Skeletal muscle tissue (tissue), 4 donors: ENCODE data around the gene CDC42EP5. TPM values are rescaled to one million over a fixed set of nuclear protein-coding genes. Genes with fewer than 3 reads are reported as not detected.
A peak's percentile ranks its signal among the peaks of the same experiment; 100 is the strongest.

Experiments used
- H3K27ac ChIP-seq: one replicate; pipeline ENCODE4 v1.7.0; 2013; ENCODE audit warnings: mild to moderate bottlenecking, low read depth, low read length, inconsistent platforms
- H3K27me3 ChIP-seq, 3 donors: one replicate each; pipeline ENCODE4 v1.7.0; 2013; ENCODE audit warnings: low read length in 3 of 3; ENCODE audit not compliant: control insufficient read depth in 3 of 3, insufficient read depth in 3 of 3
- H3K36me3 ChIP-seq, 3 donors: one replicate each; pipeline ENCODE4 v1.7.0; 2013; ENCODE audit warnings: low read length in 3 of 3; ENCODE audit not compliant: control insufficient read depth in 3 of 3, insufficient read depth in 3 of 3
- H3K4me1 ChIP-seq, 3 donors: one replicate each; pipeline ENCODE4 v1.7.0; 2013; ENCODE audit warnings: low read length in 3 of 3, mild to moderate bottlenecking in 3 of 3; ENCODE audit not compliant: control insufficient read depth in 3 of 3, insufficient read depth in 3 of 3
- H3K4me3 ChIP-seq, 3 donors: one replicate each; pipeline ENCODE4 v1.7.0; 2013; ENCODE audit warnings: low read length in 3 of 3
- H3K9ac ChIP-seq, 3 donors: one replicate each; pipeline ENCODE4 v1.7.0; 2013; ENCODE audit warnings: low read length in 3 of 3, mild to moderate bottlenecking in 3 of 3, moderate library complexity in 2 of 3, low read depth in 1 of 3
- H3K9me3 ChIP-seq, 3 donors: one replicate each; pipeline ENCODE4 v1.7.0; 2013; ENCODE audit warnings: low read length in 3 of 3; ENCODE audit not compliant: control insufficient read depth in 3 of 3
- total RNA-seq: library from RNA; depleted of rRNA; stranded (reverse); fragments of >200 nt; gene quantifications from one replicate; pipeline ENCODE4 v1.2.3, GENCODE V29; 2014
- donor health status: Osteomylitis.

CDC42EP5 gene
- total RNA-seq, 1 donor from 2014 or later = 31.8 TPM

GRCh38 chr19:54420383-54421168, 52.5 kb downstream of the CDC42EP5 start:
- Histone ChIP-seq H3K27me3 (peaks cover 62 to 68% (median 68%) of the 10 kb centered on the region in 3 donors), H3K4me3 (peak overlapping the region in 1 of 3 donors; percentile 23), H3K9ac (no peak overlapping the region), H3K4me1 (no peaks in the 10 kb centered on the region), H3K36me3 (no peaks in the 10 kb centered on the region), H3K27ac (no peak overlapping the region), H3K9me3 (peaks cover 0 to 2% (median 0%) of the 10 kb centered on the region in 3 donors)

GRCh38 chr19:54420068-54420382, 53.1 kb downstream of the CDC42EP5 start:
- Histone ChIP-seq H3K9ac (no peak overlapping the region), H3K36me3 (no peaks in the 10 kb centered on the region), H3K9me3 (peaks cover 0 to 2% (median 0%) of the 10 kb centered on the region in 3 donors), H3K27me3 (peaks cover 63 to 71% (median 70%) of the 10 kb centered on the region in 3 donors), H3K27ac (no peak overlapping the region), H3K4me1 (no peaks in the 10 kb centered on the region), H3K4me3 (no peak overlapping the region)

- Histone ChIP-seq H3K36me3 (no peaks in the 10 kb centered on the region), H3K4me1 (no peaks in the 10 kb centered on the region), H3K4me3 (no peak overlapping the region), H3K9ac (no peak overlapping the region), H3K27me3 (peaks cover 67 to 76% (median 74%) of the 10 kb centered on the region in 3 donors), H3K27ac (no peak overlapping the region), H3K9me3 (peaks cover 0 to 2% (median 2%) of the 10 kb centered on the region in 3 donors)
Measured at GRCh38 chr19:54418930-54419800, 53.9 kb downstream of the CDC42EP5 start.

GRCh38 chr19:54418030-54418929, 54.8 kb downstream of the CDC42EP5 start:
- H3K4me1 ChIP-seq = no peaks in the 10 kb centered on the region
- peaks cover 0 to 3% (median 2%) of the 10 kb centered on the region in 3 donors for H3K9me3 ChIP-seq
- no peak overlapping the region for H3K4me3 ChIP-seq
- no peak overlapping the region for H3K9ac ChIP-seq
- H3K27me3 ChIP-seq = peaks cover 70 to 81% (median 70%) of the 10 kb centered on the region in 3 donors
- no peaks in the 10 kb centered on the region for H3K36me3 ChIP-seq
- no peak overlapping the region for H3K27ac ChIP-seq

GRCh38 chr19:54416695-54417491, 56.2 kb downstream of the CDC42EP5 start:
- Histone ChIP-seq H3K4me3 (no peak overlapping the region), H3K9ac (no peak overlapping the region), H3K36me3 (no peaks in the 10 kb centered on the region), H3K9me3 (peaks cover 0 to 3% (median 2%) of the 10 kb centered on the region in 3 donors), H3K27me3 (peaks cover 65 to 80% (median 71%) of the 10 kb centered on the region in 3 donors), H3K4me1 (no peaks in the 10 kb centered on the region), H3K27ac (no peak overlapping the region)

- H3K4me3 ChIP-seq = no peak overlapping the region
- no peaks in the 10 kb centered on the region for H3K36me3 ChIP-seq
- peaks cover 58 to 72% (median 66%) of the 10 kb centered on the region in 3 donors for H3K27me3 ChIP-seq
- H3K9ac ChIP-seq = no peak overlapping the region
- H3K9me3 ChIP-seq = peaks cover 0 to 3% (median 2%) of the 10 kb centered on the region in 3 donors
- no peak overlapping the region for H3K27ac ChIP-seq
- H3K4me1 ChIP-seq = no peaks in the 10 kb centered on the region
Measured at GRCh38 chr19:54415901-54416673, 57.0 kb downstream of the CDC42EP5 start.

- H3K27ac ChIP-seq = no peak within 1 kb of the TSS
- H3K4me3 ChIP-seq = no peak within 1 kb of the TSS
- H3K27me3 ChIP-seq = peaks cover 53 to 68% (median 62%) of the 10 kb centered on the region in 3 donors
- H3K9me3 ChIP-seq = peaks cover 0 to 3% (median 2%) of the 10 kb centered on the region in 3 donors
- H3K36me3 ChIP-seq = no peaks in the 10 kb centered on the region
- H3K9ac ChIP-seq = no peak within 1 kb of the TSS
- no peaks in the 10 kb centered on the region for H3K4me1 ChIP-seq
Measured at GRCh38 chr19:54415208-54415900, 57.7 kb downstream of the CDC42EP5 start, which contains the start of gene TTYH1. TSS of gene TTYH1 (plus strand) at chr19:54415464. CDS start at chr19:54415553, 89 bp downstream.
